ENCODE measurements around the gene CFAP251. TPM values are rescaled to one million over a fixed set of nuclear protein-coding genes. Genes with fewer than 3 reads are reported as not detected.

CFAP251 gene
- total and polyA plus RNA-seq, 2 of the 13 experiments (the other 11 are each of a cell fraction or from before 2014, with no cell fraction given), result 0.30 to 0.42 TPM

GRCh38 chr12:121955258-121956237, 37.2 kb downstream of the CFAP251 start (continued):
- 0 out of 4 replicates have a peak, but pooled peaks of 1 of the 2 experiments have one; percentile 27 for TF ChIP-seq HMGXB4 (CRISPR knock-in tag; IDR thresholded peaks at IDR 0.05; ENCODE audit: borderline replicate concordance in 1 of 2, low read depth in 1 of 2)
- TF ChIP-seq RAD21 (CRISPR knock-in tag; IDR thresholded peaks at IDR 0.05), result 0 out of 2 replicates have a peak, but pooled peaks have one; percentile 21
- TF ChIP-seq SRSF1 (optimal IDR thresholded peaks at IDR 0.05; ENCODE audit: low read depth, low read length), result no peak
- no peak for TF ChIP-seq ZNF775 (CRISPR knock-in tag; IDR thresholded peaks at IDR 0.05; ENCODE audit: borderline replicate concordance)
- no peak for TF ChIP-seq ZNF235 (CRISPR knock-in tag; IDR thresholded peaks at IDR 0.05; ENCODE audit: borderline replicate concordance)
- TF ChIP-seq ATF1 (CRISPR knock-in tag; IDR thresholded peaks at IDR 0.05), result no peak
- TF ChIP-seq GATA4 (IDR thresholded peaks at IDR 0.05; ENCODE audit: borderline replicate concordance, low read depth), result no peak
- no peak for TF ChIP-seq TRIM22 (IDR thresholded peaks at IDR 0.05)
- TF ChIP-seq GABPB1 (CRISPR knock-in tag; IDR thresholded peaks at IDR 0.05), result no peak
- TF ChIP-seq ELK4 (CRISPR knock-in tag; IDR thresholded peaks at IDR 0.05; ENCODE audit: borderline replicate concordance), result no peak
- peak; percentile 40 for TF ChIP-seq CTCF (CRISPR knock-in tag; IDR thresholded peaks at IDR 0.05)
- no peak for TF ChIP-seq IRX3 (CRISPR knock-in tag; IDR thresholded peaks at IDR 0.05; ENCODE audit: borderline replicate concordance, low read depth)
- TF ChIP-seq ZNF629 (CRISPR knock-in tag; conservative IDR thresholded peaks at IDR 0.05), result peak; percentile 50
- TF ChIP-seq SMARCC2 (IDR thresholded peaks at IDR 0.05), result no peak
- TF ChIP-seq ZSCAN9 (CRISPR knock-in tag; IDR thresholded peaks at IDR 0.05; ENCODE audit: borderline replicate concordance), result no peak
- TF ChIP-seq ZFP90 (CRISPR knock-in tag; IDR thresholded peaks at IDR 0.05; ENCODE audit: borderline replicate concordance), result no peak
- TF ChIP-seq ZNF710 (CRISPR knock-in tag; IDR thresholded peaks at IDR 0.05; ENCODE audit: borderline replicate concordance), result no peak
- TF ChIP-seq FOXC1 (CRISPR knock-in tag; IDR thresholded peaks at IDR 0.05; ENCODE audit: borderline replicate concordance), result no peak
